HepG2 (cell line): ENCODE measurements around the gene SCUBE2. TPM values are rescaled to one million over a fixed set of nuclear protein-coding genes. Genes with fewer than 3 reads are reported as not detected.
"Not testable (repeated sequence)": the region's sequence is repeated elsewhere in the genome, so short reads cannot be mapped to it uniquely, and the experiment has no call there.

ENCODE experiments used
- ATAC-seq: fragments of 200-7000 bp; cut with Tn5 transposase; 3 replicates; pipeline ENCODE4 v1.9.1; 2020; ENCODE audit warnings: mild to moderate bottlenecking, moderate library complexity
- BruUV-seq: library from RNA; stranded (reverse); fragments of 400-500 nt; replicated peaks from 2 replicates; lab custom pipeline; 2021; lab: Mats Ljungman, UMichigan
- CTCF ChIA-PET: fragments of 300-600 bp; formaldehyde crosslinking; extraction: SDS; loops from one replicate; lab custom pipeline; 2021; ENCODE audit warnings: low total read pairs, inconsistent platforms, low intra/inter-chr PET ratio; lab: Yijun Ruan, JAX
- POLR2A ChIA-PET: fragments of 350-600 bp; sonication (Branson Sonifier 250); formaldehyde crosslinking; loops from one replicate; lab custom pipeline; 2020; ENCODE audit warnings: antibody characterized with exemption, inconsistent platforms; lab: Yijun Ruan, JAX
- DNase-seq: peaks from one replicate; pipeline ENCODE4 v3.0.0-alpha.2; 2015; ENCODE audit warnings: low spot score
- FAIRE-seq: peaks from 3 replicates; lab custom pipeline; 2011; peaks lifted over from hg19 to GRCh38; lab: Jason Lieb, UNC
- H2AFZ ChIP-seq: one replicate; pipeline ENCODE4 v1.6.1; 2011; ENCODE audit warnings: low read length, inconsistent platforms
- H3K27ac ChIP-seq: fragments of 300-600 bp; 3 replicates; pipeline ENCODE4 v1.8.0; 2011; ENCODE audit warnings: mixed run types, mild to moderate bottlenecking, mixed read lengths, low read length, inconsistent platforms; ENCODE audit not compliant: insufficient read depth; ENCODE audit errors: extremely low read length
- H3K27me3 ChIP-seq, 2 experiments: fragments of 200-600 bp in 1 of 2; 2 replicates in 1 of 2; 3 replicates in 1 of 2; pipeline versions ENCODE4 v1.6.0 to v1.8.0; 2011; ENCODE audit warnings: low read length in 2 of 2, mild to moderate bottlenecking in 2 of 2, moderate library complexity in 2 of 2, inconsistent platforms in 1 of 2; ENCODE audit not compliant: insufficient read depth in 2 of 2, control insufficient read depth in 1 of 2
- H3K36me3 ChIP-seq, 2 experiments: fragments of 200-600 bp in 1 of 2; replicated peaks in 1 of 2; 2 replicates in 1 of 2; 3 replicates in 1 of 2; pipeline versions ENCODE4 v1.5.1 to v1.8.0; 2011; ENCODE audit warnings: low read length in 2 of 2, inconsistent platforms in 1 of 2; ENCODE audit not compliant: insufficient read depth in 2 of 2, control insufficient read depth in 1 of 2
- H3K4me1 ChIP-seq: 2 replicates; pipeline ENCODE4 v1.5.1; 2012; ENCODE audit warnings: low read length, inconsistent platforms; ENCODE audit not compliant: insufficient read depth
- H3K4me2 ChIP-seq: 2 replicates; pipeline ENCODE4 v1.6.0; 2011; ENCODE audit warnings: low read depth, low read length, inconsistent platforms
- H3K4me3 ChIP-seq, 3 experiments: fragments of 200-600 bp in 1 of 3; sonication (generic), shearing (Covaris generic) in 1 of 3; replicated peaks in 1 of 3; 2 replicates each; pipeline ENCODE4 v1.5.1; 2011 to 2016; ENCODE audit warnings: low read length in 3 of 3, inconsistent platforms in 2 of 3, low read depth in 2 of 3, mild to moderate bottlenecking in 2 of 3, control low read depth in 1 of 3, mixed read lengths in 1 of 3; ENCODE audit not compliant: insufficient read depth in 1 of 3
- H3K79me2 ChIP-seq: one replicate; pipeline ENCODE4 v1.6.1; 2011; ENCODE audit warnings: low read length, inconsistent platforms; ENCODE audit not compliant: insufficient read depth
- H3K9ac ChIP-seq: 2 replicates; pipeline ENCODE4 v1.6.0; 2011; ENCODE audit warnings: mild to moderate bottlenecking, low read depth, low read length, inconsistent platforms; ENCODE audit not compliant: insufficient read depth
- H3K9me3 ChIP-seq: 2 replicates; pipeline ENCODE4 v1.5.1; 2012; ENCODE audit warnings: mild to moderate bottlenecking, low read length
- H4K20me1 ChIP-seq: 2 replicates; pipeline ENCODE4 v1.6.0; 2011; ENCODE audit warnings: inconsistent platforms, mild to moderate bottlenecking, low read length, moderate library complexity; ENCODE audit not compliant: insufficient read depth
- CREB1 ChIP-seq, 2 experiments: fragments of 450-650 bp in 1 of 2; IDR thresholded peaks; 2 replicates each; pipeline ENCODE4 v1.6.1; 2016 to 2017; ENCODE audit warnings: control low read depth in 1 of 2, mild to moderate bottlenecking in 1 of 2, missing compliant biosample characterization in 1 of 2, missing genetic modification characterization in 1 of 2
- CREBL2 ChIP-seq: sonication (generic); formaldehyde crosslinking; IDR thresholded peaks from 2 replicates; pipeline ENCODE4 v1.8.1; 2023; ENCODE audit warnings: missing genetic modification reagents, mild to moderate bottlenecking, borderline replicate concordance
- FOXP1 ChIP-seq, 2 experiments: fragments of 450-650 bp in 1 of 2; IDR thresholded peaks; 2 replicates each; pipeline ENCODE4 v1.6.1; 2017 to 2018; ENCODE audit warnings: antibody characterized with exemption in 1 of 2
- GFI1 ChIP-seq: sonication (generic); formaldehyde crosslinking; IDR thresholded peaks from 2 replicates; pipeline ENCODE4 v1.5.0; 2020; ENCODE audit warnings: missing genetic modification reagents, mild to moderate bottlenecking, borderline replicate concordance
- PAXIP1 ChIP-seq: sonication (generic); formaldehyde crosslinking; conservative IDR thresholded peaks from 2 replicates; pipeline ENCODE4 v1.4.0; 2020; ENCODE audit warnings: mild to moderate bottlenecking, missing genetic modification reagents, moderate library complexity
- ZNF121 ChIP-seq: sonication (generic); formaldehyde crosslinking; IDR thresholded peaks from 2 replicates; pipeline ENCODE4 v1.5.0; 2020; ENCODE audit warnings: mild to moderate bottlenecking, missing genetic modification reagents
- ZNF234 ChIP-seq: sonication (generic); formaldehyde crosslinking; conservative IDR thresholded peaks from 2 replicates; pipeline ENCODE4 v1.5.1; 2020; ENCODE audit warnings: mild to moderate bottlenecking, missing genetic modification reagents
- ZNF770 ChIP-seq: sonication (generic); formaldehyde crosslinking; IDR thresholded peaks from 2 replicates; pipeline ENCODE4 v1.5.0; 2020; ENCODE audit warnings: mild to moderate bottlenecking, missing genetic modification reagents
- WGBS: methylation state at CpG from one replicate; pipeline ENCODE4 v1.1.6; 2017; ENCODE audit warnings: low lambda C conversion rate; 5-methylcytosine and 5-hydroxymethylcytosine counted together
- in situ Hi-C: cut with HindIII; loops from 2 replicates; pipeline ENCODE4 v1.10.0; 2017; ENCODE audit warnings: low pct_unique_long_range_greater_than_20kb; ENCODE audit not compliant: extremely low pct_ligation_motif_present
- intact Hi-C: fragments of 100-400 bp; cut with micrococcal nuclease; formaldehyde crosslinking; loops from one replicate; pipeline ENCODE4 v1.10.0; 2022; ENCODE audit not compliant: unreplicated experiment
- polyA plus RNA-seq, 8 experiments: library from polyadenylated mRNA; depleted of rRNA in 3 of 8; stranded (reverse) in 7 of 8; unstranded in 1 of 8; fragments of >200 nt; fragmentation: Illumina TruSeq in 4 of 8; extraction: Trizol in 4 of 8; gene quantifications; 2 replicates each; pipeline versions ENCODE4 v1.2.1 to v1.2.3, GENCODE V29; 2011 to 2016; ENCODE audit warnings: low read depth in 4 of 8, missing spikeins in 1 of 8, mixed read lengths in 1 of 8; ENCODE audit not compliant: insufficient read depth in 1 of 8
- total RNA-seq, 5 experiments: library from RNA; depleted of rRNA; stranded (reverse); fragments of >200 nt; fragmentation: Illumina TruSeq; extraction: Trizol; gene quantifications; 2 replicates each; pipeline ENCODE4 v1.2.3, GENCODE V29; 2016; ENCODE audit warnings: low read depth in 1 of 5

The SCUBE2 gene
- total and polyA plus RNA-seq, 2 of the 13 experiments (the other 11 are each of a cell fraction or from before 2014, with no cell fraction given), result 0.09 TPM; not detected in 1

- H3K79me2 ChIP-seq, H3K4me2 ChIP-seq, H3K36me3 ChIP-seq, H3K9ac ChIP-seq, in situ Hi-C loops, H3K27ac ChIP-seq, H3K9me3 ChIP-seq: not testable (repeated sequence)
- peaks cover 23% of the 10 kb centered on the region for H3K4me1 ChIP-seq
- 69% methylated on average over 6 of the region's 6 CpGs for WGBS
- TF ChIP-seq GFI1 (CRISPR knock-in tag) (0 out of 2 replicates have a peak, but pooled peaks have one; percentile 18), ZNF121 (CRISPR knock-in tag) (peak; percentile 77), ZNF770 (CRISPR knock-in tag) (peak; percentile 88)
- TF ChIP-seq, all 625 proteins: peak for 3; not testable (repeated sequence) for 622
- H2AFZ ChIP-seq, POLR2A ChIA-PET, ATAC-seq, H3K4me3 ChIP-seq, DNase-seq, FAIRE-seq, CTCF ChIA-PET, intact Hi-C loops, H4K20me1 ChIP-seq, BruUV-seq: not testable (repeated sequence)
- peaks cover 0 to 17% of the 10 kb centered on the region in 2 experiments; a peak in 1 of 5 replicates for H3K27me3 ChIP-seq
These were observed 104.6 kb downstream of the SCUBE2 start for GRCh38 chr11:8986772-8987171.

- ChIA-PET POLR2A (no interaction called here), CTCF (no interaction called here)
- Histone ChIP-seq H3K9me3 (no peaks in the 10 kb centered on the region), H3K4me3 (no peak overlapping the region), H3K27me3 (peaks cover 0 to 17% of the 10 kb centered on the region in 2 experiments; a peak in 1 of 5 replicates), H2AFZ (no peak overlapping the region), H3K36me3 (no peaks in the 10 kb centered on the region), H3K9ac (no peak overlapping the region), H4K20me1 (no peaks in the 10 kb centered on the region), H3K27ac (no peak overlapping the region), H3K4me1 (peaks cover 30% of the 10 kb centered on the region), H3K79me2 (no peaks in the 10 kb centered on the region), H3K4me2 (peak overlapping the region; percentile 59; the same call in 1 of the 2 replicates)
- no TSS peak for BruUV-seq
- FAIRE-seq (no peak), ATAC-seq (peak; percentile 78), DNase-seq (peak; percentile 33)
- in situ Hi-C loops, result no loop called here
- 40% methylated on average over 5 of the region's 5 CpGs for WGBS
- intact Hi-C loops, result no loop called here
- TF ChIP-seq FOXP1 (IDR thresholded peaks at IDR 0.05) (no peak), FOXP1 (CRISPR knock-in tag; IDR thresholded peaks at IDR 0.05) (peak; percentile 25; the same call in 1 of the 2 replicates), CREB1 (IDR thresholded peaks at IDR 0.05) (no peak), CREB1 (CRISPR knock-in tag; IDR thresholded peaks at IDR 0.05) (no peak), CREBL2 (no peak), ZNF121 (CRISPR knock-in tag) (no peak), ZNF234 (CRISPR knock-in tag) (no peak), PAXIP1 (CRISPR knock-in tag) (peak; percentile 86)
These were observed 105.9 kb downstream of the SCUBE2 start for GRCh38 chr11:8985462-8985861.
